ENCODE measurements around the gene OLFML1.
A peak's percentile ranks its signal among the peaks of the same experiment; 100 is the strongest.

OLFML1 gene

DNA sequence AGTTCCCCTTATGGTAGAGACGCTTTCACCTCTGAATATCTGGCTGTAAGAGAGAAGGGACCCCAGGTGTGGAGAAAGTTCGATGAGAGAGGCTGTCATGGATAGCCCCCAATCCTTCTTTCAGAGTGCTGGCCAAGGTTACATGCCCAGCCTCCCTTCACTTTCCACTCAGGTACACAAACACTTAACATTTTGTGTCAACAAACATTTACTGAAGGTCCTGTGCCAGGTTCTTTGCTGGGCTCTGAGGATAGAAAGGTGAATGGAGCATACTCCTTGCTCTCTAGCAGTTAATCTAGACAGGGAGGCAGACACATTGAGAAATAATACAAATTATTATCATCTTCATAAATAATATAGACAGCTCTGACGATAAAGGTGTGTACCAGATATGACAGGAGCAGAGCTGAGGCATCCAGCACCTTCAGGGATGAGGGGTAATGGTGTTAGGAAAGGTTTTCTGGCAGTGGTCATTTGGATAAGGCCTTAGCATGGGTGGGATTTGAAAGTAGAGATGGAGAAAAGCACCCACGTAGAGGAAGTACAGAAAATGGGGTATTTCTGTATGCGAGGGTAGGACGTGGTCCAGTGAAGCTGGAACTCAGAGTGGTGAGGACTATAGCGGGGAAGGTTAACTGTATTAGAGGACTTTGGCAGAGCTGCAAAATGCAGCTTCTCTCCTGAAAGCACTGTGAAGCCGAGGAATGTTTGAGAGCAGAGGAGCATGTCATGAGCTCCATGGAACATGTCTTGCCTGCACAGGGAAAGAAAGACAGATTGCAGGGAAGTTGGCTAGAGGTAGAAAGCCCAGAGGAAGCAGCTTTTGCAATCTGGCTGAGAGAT, 48.1 kb downstream of the OLFML1 start:
- no peak for DNase-seq

DNA sequence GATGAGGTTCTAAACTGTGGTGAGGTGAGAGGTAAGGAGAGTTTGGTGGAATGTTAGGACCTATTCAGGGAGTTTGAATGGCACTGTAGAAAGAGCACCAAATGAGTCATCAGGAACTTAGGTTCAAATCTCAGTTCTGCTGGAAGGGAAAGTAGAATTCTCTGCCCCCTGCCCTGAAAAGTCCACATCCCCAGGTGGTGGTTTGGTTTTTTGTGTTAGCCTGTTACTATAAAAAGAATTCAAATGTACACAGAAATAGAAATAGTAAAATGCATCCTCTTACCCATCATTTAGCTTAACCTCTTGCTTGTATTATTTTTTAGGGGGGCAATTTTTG, 48.7 kb downstream of the OLFML1 start:
- DNase-seq, result no peak

DNA sequence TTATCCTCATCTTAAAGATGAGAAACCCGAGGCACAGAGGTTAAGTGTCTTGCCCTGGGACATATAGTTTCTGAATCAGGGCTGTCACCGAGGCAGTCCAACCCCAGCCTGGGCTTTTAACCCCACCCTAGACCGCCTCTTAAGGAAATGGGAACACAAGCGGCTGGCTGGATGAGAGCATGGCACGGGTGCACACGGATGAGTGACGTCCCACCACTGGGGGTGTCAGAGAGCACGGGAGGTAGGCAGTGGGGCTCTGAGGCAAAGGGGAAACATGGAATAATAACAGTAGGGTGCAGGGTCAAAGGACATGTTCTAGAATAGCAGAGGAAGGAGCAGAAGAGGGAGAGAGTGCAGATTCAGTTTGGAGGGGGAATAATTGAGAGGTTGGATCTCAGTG, 50.8 kb downstream of the OLFML1 start:
- no peak for DNase-seq

DNA sequence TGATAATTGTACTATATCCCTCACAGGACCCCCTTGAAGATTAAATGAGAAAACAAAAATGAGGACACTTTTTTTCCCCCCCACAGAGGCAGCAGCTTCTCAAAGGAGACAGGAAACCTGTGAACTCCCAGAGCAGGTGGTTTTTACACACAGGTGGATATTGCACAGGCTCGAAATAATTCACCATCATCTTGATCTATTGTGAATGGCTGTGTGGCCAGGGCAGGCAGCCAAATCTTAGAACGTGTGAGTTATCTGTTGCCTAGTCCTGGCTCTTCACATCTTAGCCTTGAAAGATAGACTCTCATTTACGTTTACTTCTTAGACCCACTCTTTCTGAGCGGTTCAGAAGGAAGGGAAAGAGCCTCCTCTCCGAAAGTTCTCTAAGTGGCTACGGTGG, 52.0 kb downstream of the OLFML1 start:
- DNase-seq, result no peak

DNA sequence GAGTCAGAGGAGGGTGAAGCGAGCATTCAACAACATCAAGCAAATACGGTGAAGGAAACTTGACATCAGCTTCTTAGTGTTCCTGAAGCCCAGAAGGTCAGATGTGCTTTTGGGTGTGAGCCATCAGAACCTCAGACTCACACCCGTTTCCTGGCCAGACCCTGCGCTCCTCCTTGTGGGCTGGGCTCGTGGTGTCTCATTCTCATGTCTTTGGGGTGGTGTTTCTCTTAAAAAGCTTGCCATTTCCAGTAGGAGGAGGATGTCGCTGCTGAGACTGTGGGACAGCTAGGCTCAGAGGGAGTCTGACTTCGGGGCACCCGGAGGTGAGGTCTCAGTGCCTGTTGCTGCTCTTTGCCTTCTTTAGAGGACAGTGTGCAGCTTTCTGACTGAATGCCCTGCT, 52.7 kb downstream of the OLFML1 start:
- DNase-seq, result peak; percentile 34

DNA sequence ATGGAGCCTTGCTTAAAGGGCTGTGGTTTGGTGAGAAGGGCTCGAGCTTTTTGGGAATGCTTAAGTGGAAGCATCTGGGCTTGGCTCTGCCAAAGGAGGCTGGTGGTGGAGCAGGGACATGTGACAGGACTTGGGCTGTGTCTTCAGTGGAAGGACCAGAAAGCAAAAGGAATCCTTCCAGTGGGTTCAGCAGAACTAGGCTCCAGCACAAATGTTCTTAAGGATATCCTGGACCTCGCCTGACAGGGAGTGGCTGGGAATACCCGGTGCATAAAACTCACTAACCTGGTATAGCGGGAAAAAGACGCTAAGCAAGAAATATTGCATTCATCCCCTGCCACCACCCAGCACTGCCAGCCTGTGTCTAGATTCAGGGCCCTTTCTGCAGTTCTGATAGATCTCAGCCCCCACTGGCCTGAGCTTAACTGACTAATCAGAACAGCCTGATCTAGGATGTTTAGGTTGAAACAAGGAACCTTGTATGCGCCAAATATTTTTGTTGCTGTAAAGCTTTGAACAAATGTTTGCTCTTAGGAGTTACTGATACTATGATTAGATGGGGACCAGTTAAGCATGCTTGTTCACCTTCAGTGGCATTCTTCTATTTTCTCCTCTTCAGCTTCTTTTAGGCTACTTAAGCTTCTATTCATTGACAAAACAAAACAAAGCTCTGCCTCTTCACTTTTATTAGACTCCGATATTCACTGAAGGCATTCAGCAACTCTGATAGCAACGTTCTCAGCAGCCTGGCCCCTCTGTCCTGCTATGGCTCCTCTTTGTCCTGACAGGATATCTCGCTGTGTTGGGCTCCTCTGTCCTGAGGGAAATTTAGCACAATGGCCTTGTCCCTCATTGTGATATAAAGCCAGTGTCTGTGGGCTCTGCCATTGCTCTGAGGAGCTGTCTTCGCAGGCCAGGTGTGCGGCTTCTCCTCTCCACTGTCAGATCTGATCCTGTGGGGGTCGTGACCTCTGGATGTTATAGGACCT, 53.5 kb downstream of the OLFML1 start:
- no peak for DNase-seq

DNA sequence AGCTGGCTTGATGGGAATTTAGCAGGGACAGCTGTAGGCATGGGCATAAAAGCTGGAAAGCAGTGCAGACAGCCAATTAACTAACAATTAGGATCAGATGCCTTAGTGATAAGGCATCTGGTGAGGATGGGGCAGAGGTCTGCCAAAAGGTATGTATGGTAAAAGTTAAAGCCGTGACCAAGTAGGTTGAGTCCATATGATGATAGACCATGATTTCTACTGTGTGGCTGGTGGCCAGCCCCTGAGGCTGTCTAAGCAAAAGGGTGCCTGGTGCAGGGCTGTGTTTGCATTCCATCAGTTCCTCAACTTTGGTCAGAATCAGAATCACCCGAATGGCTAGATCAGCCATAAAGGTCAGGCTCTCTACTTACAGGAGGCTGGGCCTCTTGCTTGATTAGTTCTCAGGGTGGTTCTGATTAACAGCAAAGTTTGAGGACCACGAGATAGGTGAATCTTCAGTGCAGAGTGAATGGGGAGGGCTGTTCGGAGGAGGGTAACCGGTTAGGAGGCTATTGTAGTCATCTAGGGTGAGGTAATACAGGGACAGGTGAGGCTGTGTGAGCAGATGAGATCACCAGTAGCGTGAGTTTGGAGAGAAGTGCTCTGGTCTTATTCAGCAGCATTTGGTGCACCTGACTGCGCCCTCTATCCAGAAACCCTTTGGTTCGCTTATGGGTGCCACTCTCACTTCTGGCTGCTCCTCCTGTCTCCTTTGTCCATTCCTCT, 55.7 kb downstream of the OLFML1 start:
- no peak for DNase-seq

DNA sequence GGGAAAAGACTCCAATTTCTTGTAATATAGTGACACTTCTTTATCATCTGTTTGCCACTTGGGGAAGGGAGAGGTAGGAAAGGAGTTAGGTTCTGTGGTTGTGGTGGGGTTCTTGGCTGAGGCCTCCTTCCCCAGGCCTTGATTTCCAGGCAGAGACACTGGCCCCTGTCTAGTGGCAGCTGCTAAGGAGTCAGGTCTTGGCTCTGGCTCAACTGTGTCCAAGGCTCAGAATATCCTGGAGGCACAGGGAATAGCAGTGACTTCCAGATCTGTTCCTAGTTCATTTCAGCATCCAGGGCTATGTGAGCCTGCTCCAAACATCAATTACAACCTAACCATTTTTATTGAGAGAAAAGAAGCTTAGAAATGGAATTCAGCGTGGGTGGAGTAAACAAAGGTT, 58.0 kb downstream of the OLFML1 start:
- no peak for DNase-seq

DNA sequence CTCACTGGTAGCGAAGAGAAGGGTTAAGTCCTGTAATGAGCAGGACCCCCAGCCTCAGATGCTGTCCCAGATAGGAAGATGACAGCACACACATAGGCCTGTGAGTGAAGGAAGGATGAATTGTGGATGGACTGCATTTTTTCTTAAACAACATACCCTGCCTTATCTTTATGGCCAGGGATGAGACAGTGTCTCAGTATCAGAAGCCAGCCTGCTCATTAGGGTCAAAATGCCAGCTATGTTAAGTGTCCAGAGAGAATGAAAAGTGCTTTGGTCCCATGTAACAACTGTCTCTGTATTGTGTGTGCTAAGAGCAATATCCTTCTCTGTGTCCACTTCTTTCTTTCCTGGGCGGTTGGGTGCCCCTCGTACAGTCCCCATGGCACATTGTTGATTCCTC, 58.7 kb downstream of the OLFML1 start:
- no peak for DNase-seq

DNA sequence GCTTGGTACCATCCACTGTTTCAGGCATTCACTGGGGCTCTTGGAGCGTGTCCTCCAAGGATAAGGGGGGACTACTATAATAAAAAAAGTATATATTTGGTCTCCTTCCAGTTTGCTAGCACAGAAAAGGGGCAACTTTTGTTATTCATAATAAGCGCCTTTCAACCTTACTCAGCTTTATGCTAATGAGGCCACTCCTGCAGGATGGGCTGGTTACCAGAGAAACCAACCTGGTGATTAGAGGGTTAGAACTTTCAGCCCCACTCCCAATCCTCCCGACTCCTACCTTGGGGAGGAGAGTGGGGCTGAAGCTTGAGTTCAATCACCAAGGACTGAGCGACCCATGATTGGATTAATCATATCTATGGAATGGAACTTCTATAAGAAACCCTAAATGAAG, 60.3 kb downstream of the OLFML1 start:
- DNase-seq, result no peak

DNA sequence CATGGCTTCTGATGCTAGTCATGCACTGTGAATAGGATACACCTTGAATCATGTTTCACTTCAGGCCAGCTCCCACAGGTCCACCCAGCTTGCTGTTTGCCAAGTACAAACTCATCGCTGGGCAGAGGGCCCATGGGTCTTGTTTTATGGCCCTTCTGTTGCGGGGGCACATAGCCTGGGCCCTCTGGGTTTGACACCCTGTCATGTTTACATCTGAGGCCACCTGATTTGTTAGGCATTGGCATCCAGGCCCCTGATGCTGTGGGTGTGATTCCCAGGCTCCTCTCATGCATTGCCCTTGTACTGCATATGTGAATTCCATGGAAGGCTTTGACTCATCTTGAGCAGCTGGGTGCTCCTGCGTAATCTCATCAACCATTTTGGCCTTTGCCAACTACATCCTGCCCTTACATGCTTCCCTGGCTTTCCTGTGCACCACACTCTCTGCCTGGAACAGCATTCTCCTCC, 61.1 kb downstream of the OLFML1 start:
- DNase-seq, result no peak

DNA sequence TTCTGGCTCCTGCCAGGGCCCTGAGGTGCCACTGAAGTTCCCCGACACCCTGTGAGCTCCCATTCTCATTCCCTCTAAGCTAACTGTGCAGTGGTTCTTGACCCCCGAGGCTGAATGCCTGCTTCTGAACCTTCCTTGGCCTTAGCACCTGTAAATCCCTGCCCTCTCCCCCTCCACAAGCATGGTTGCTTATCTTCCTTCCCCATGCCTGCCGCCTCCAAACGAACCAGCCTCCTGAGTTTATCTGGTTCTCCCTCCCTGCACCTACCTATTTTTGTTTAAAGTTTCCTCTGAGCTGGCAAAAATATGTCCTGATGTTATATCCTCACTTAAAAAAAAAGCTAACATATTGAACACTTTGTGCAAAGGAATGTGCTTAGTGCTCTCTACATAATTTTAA, 62.4 kb downstream of the OLFML1 start:
- DNase-seq, result no peak

DNA sequence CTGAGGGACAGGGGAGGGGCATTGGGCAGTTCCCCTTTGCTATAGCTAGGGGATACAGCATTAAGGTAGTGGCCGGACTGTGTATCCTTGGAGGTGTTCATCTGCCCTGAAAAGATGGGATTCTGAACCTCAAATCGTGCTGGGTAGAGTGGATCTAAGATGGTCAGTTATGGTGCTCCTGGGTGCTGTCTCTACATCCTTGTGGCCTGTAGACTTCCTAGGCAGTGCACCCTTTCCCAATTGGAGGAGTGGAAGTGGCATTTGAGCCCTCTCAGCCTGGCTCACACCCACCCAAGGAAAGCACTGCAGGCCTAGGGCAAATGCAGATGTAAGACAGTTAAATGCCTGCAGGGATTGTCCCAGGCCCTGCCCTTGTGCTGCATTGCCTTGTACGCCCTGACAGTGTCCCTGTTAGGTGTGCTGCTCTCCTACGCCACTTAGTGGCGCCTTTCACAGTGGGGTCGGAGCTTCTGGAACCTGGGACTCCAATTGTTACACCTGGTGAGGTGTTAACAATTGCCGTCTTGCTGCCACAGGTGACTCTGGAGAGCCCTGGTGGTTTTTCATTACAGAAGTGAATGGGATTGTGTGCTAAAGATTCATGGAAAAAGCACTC, 63.5 kb downstream of the OLFML1 start:
- DNase-seq, result no peak

DNA sequence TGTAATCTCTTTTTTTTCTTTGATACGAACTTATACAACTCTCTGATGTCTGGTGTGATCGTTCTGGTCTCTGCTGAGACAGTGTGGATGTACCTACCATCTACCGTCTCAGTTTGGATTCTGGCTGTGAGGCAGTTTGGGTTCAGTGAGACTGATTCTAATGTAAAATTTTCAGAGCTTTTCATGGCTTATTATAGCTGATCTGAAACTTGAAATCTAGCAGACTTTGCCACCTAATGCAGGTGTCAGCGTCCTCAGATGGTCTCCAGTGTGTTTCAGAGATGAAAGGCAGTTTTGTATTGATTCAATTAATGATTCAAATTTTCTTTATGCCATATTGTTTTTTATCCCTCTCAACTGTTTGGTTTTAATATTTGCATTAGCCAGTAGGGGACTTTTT, 64.4 kb downstream of the OLFML1 start:
- no peak for DNase-seq

DNA sequence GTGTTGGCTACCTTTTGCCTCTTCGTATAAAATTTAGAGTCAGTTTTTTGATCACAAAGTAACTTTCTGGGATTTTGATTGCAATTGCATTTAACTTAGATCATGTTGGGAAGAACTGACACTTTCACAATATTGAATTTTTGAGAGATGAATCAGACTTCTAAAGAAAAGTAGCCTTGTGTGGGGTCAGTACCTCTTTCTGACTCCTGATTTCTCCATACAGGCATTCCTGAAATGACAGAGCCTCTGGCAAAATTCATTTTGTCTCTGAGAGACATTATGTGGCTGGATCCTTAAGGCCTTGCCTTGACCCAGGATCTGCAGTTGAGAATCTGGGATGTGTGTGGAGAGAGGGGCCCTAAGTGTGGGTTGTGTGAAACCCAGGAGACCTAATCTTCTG, 66.3 kb downstream of the OLFML1 start:
- DNase-seq, result no peak

DNA sequence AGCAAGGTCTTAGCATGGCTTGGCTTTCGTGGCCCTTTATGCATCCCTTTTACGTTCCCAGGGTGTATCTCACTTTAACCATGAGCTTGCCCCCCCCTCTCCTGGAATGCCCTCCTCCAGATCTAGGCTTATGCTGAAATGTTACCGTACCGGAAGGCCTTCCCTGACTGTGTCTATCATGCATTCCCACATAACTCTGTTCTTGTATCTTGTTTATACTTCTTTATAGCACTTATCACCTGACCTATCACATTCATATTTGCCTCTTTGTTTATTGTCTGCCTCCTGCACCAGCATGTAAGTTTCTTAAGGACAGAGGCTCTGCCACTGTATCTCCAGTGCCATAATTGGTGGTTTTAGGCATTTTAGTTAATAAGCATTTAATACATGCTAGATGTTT, 67.4 kb downstream of the OLFML1 start:
- no peak for DNase-seq

DNA sequence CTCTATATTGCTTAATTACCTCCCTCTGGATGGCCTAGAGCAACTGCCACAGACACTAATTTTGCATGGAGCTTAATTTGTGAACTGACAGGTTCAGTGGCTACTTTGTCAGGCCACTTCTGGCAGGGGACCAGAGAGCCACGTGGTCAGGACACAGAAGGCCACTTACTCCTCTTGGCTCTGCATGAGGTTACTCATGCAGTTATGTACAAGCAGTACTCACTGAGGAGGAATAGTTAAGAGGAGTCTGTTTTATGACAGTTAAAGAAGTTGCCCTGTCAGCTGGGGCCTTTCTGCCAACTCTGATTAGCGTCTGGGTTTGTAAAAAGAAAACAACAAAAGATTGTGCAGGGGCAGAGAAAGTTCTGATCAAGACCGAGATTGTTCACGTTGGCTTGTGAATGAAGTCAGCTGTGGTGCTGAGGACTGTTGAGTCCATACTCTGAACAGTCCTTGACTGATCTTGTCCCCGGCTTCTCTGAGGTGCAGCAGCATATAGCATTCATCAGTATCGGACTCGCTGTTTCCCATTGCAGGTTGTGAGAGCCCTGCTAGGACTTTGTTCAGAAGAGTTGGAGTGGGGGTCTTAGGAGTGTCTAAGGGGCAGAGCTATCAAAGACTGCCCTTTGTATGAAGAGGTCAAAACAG, 69.9 kb downstream of the OLFML1 start:
- DNase-seq, result no peak

DNA sequence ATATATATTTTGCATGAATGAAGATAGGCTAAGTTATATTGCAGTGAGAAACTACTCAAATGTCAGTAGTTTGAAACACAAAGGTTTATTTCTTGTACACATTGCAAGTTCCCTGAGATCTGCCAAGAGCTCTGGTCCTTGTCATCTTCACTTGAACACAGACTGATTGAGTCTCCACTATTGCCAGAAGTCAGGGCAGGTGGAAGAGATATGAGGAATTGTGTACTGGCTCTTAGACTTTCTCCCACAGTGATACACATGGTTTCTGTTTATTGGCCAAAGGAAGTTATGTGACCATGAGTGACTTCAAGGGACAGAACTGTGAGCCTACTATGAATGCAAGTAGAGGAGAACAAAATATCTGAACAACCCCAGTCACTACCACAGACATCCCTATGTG, 72.7 kb downstream of the OLFML1 start:
- no peak for DNase-seq

DNA sequence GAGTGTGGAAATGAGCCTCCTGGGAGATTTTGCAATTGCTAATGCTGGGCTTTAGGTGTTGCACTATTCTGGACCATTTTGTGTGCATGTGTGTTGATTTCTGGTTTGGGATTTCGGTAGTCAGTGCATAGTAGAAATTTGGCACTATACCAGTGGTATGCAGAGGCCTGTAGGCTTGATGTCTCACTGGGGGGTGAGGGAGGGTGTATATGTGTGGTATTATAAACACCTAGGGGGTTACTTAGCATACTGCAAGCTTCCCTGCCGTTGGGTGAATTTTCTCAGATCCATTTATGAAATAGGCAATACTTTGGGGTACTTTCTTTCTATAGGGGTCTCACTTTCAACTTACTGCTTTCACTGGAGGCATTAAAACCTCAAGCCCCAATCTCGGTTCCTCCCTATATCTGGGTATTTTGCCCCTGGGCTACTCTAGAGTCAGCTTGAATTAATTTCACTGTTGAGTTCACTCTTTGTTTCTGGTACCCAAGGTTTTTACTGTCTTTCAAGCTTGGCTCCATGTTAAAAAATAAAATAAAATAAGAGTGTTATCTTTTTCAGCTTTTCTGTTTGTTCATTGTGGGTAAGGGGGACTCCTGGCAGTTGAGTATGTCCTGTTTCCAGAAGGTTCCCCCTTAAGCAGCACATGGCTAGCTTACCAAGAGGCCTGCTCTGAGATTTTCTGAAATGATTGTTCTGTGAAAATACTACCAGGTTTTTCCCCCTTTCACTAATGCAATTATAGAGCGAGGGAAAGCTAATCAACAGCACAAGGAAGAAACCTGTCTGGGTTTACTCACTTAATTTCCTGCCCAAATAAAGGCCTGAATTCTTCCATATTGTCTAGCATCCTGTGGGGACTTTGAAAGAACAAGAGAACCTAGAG, 74.3 kb downstream of the OLFML1 start:
- no peak for DNase-seq

Data from right hindlimb (tissue), 1 donor.